ENCODE data around the gene PCED1B. TPM values are rescaled to one million over a fixed set of nuclear protein-coding genes. Genes with fewer than 3 reads are reported as not detected.
"Not testable (repeated sequence)": the region's sequence is repeated elsewhere in the genome, so short reads cannot be mapped to it uniquely, and the experiment has no call there.

Gene PCED1B
- total RNA-seq, 1 donor from 2014 or later = 0.91 TPM

GRCh38 chr12:47110718-47111391, 31.4 kb downstream of the PCED1B start:
- peaks cover 1% of the 10 kb centered on the region for H3K4me1 Mint-ChIP-seq (ENCODE audit: low read depth)
- no peak overlapping the region for H3K4me3 Mint-ChIP-seq (ENCODE audit: low read depth)
- H3K27ac Mint-ChIP-seq = no peak overlapping the region
- DNase-seq (ENCODE audit: low spot score, unreplicated experiment) = no peak
- H3K27me3 Mint-ChIP-seq = no peaks in the 10 kb centered on the region
- H3K36me3 Mint-ChIP-seq (ENCODE audit: insufficient read depth) = no peaks in the 10 kb centered on the region
- no peak for TF ChIP-seq CTCF (IDR thresholded peaks at IDR 0.05; ENCODE audit: unreplicated experiment)
- H3K9me3 Mint-ChIP-seq (ENCODE audit: low read depth) = no peaks in the 10 kb centered on the region

GRCh38 chr12:47111392-47111778, 32.0 kb downstream of the PCED1B start:
- Mint-ChIP-seq H3K27me3 (no peaks in the 10 kb centered on the region), H3K27ac (no peak overlapping the region), H3K4me1 (ENCODE audit: low read depth) (peaks cover 1% of the 10 kb centered on the region), H3K36me3 (ENCODE audit: insufficient read depth) (no peaks in the 10 kb centered on the region), H3K4me3 (ENCODE audit: low read depth) (no peak overlapping the region), H3K9me3 (ENCODE audit: low read depth) (no peaks in the 10 kb centered on the region)
- no peak for TF ChIP-seq CTCF (IDR thresholded peaks at IDR 0.05; ENCODE audit: unreplicated experiment)
- no peak for DNase-seq (ENCODE audit: low spot score, unreplicated experiment)

GRCh38 chr12:47111854-47112253, 32.4 kb downstream of the PCED1B start:
- Mint-ChIP-seq H3K27ac (no peak overlapping the region), H3K36me3 (ENCODE audit: insufficient read depth) (no peaks in the 10 kb centered on the region), H3K4me3 (ENCODE audit: low read depth) (no peak overlapping the region), H3K9me3 (ENCODE audit: low read depth) (no peaks in the 10 kb centered on the region), H3K4me1 (ENCODE audit: low read depth) (peaks cover 1% of the 10 kb centered on the region), H3K27me3 (no peaks in the 10 kb centered on the region)
- TF ChIP-seq CTCF (IDR thresholded peaks at IDR 0.05; ENCODE audit: unreplicated experiment) = no peak
- no peak for DNase-seq (ENCODE audit: low spot score, unreplicated experiment)

- no peak overlapping the region for H3K27ac Mint-ChIP-seq
- H3K4me1 Mint-ChIP-seq (ENCODE audit: low read depth) = no peaks in the 10 kb centered on the region
- no peak for TF ChIP-seq CTCF (IDR thresholded peaks at IDR 0.05; ENCODE audit: unreplicated experiment)
- H3K36me3 Mint-ChIP-seq (ENCODE audit: insufficient read depth) = no peaks in the 10 kb centered on the region
- no peak overlapping the region for H3K4me3 Mint-ChIP-seq (ENCODE audit: low read depth)
- no peak for DNase-seq (ENCODE audit: low spot score, unreplicated experiment)
- no peaks in the 10 kb centered on the region for H3K27me3 Mint-ChIP-seq
- H3K9me3 Mint-ChIP-seq (ENCODE audit: low read depth) = no peaks in the 10 kb centered on the region
Measured at GRCh38 chr12:47112679-47113078, 33.3 kb downstream of the PCED1B start.

GRCh38 chr12:47114481-47114892, 35.1 kb downstream of the PCED1B start:
- TF ChIP-seq CTCF (IDR thresholded peaks at IDR 0.05; ENCODE audit: unreplicated experiment) = no peak
- Mint-ChIP-seq H3K27me3 (no peaks in the 10 kb centered on the region), H3K4me3 (ENCODE audit: low read depth) (no peak overlapping the region), H3K9me3 (ENCODE audit: low read depth) (peaks cover 3% of the 10 kb centered on the region), H3K4me1 (ENCODE audit: low read depth) (no peaks in the 10 kb centered on the region), H3K27ac (no peak overlapping the region), H3K36me3 (ENCODE audit: insufficient read depth) (no peaks in the 10 kb centered on the region)
- no peak for DNase-seq (ENCODE audit: low spot score, unreplicated experiment)

GRCh38 chr12:47117305-47117704, 37.9 kb downstream of the PCED1B start:
- H3K27me3 Mint-ChIP-seq; DNase-seq (ENCODE audit: low spot score, unreplicated experiment); H3K36me3 Mint-ChIP-seq (ENCODE audit: insufficient read depth); H3K4me1 Mint-ChIP-seq (ENCODE audit: low read depth); H3K9me3 Mint-ChIP-seq (ENCODE audit: low read depth); H3K27ac Mint-ChIP-seq; H3K4me3 Mint-ChIP-seq (ENCODE audit: low read depth): not testable (repeated sequence)
